IPS-20b (cell line): ENCODE data around the gene NEU4.
"Not testable (repeated sequence)": the region's sequence is repeated elsewhere in the genome, so short reads cannot be mapped to it uniquely, and the experiment has no call there.

Experiments
- H3K27ac ChIP-seq: one replicate; pipeline ENCODE4 v1.5.1; 2013; ENCODE audit warnings: low read length
- H3K27me3 ChIP-seq: 2 replicates; pipeline ENCODE4 v1.6.1; 2013; ENCODE audit warnings: mild to moderate bottlenecking, low read length, inconsistent platforms; ENCODE audit not compliant: insufficient read depth
- H3K36me3 ChIP-seq: 2 replicates; pipeline ENCODE4 v1.6.1; 2013; ENCODE audit warnings: low read depth, mild to moderate bottlenecking, inconsistent platforms, low read length, moderate library complexity; ENCODE audit not compliant: insufficient read depth
- H3K4me1 ChIP-seq: 2 replicates; pipeline ENCODE4 v1.6.1; 2013; ENCODE audit warnings: mild to moderate bottlenecking, control low read depth, inconsistent platforms, low read length, moderate library complexity; ENCODE audit not compliant: insufficient read depth
- H3K4me3 ChIP-seq: 2 replicates; pipeline ENCODE4 v1.5.1; 2013; ENCODE audit warnings: mild to moderate bottlenecking, low read length, inconsistent platforms
- H3K9ac ChIP-seq: 2 replicates; pipeline ENCODE4 v1.6.1; 2013; ENCODE audit warnings: low read depth, mild to moderate bottlenecking, inconsistent platforms, low read length, moderate library complexity
- H3K9me3 ChIP-seq: 2 replicates; pipeline ENCODE4 v1.6.1; 2013; ENCODE audit warnings: mild to moderate bottlenecking, low read depth, low read length, inconsistent platforms; ENCODE audit not compliant: insufficient read depth

Gene NEU4

DNA sequence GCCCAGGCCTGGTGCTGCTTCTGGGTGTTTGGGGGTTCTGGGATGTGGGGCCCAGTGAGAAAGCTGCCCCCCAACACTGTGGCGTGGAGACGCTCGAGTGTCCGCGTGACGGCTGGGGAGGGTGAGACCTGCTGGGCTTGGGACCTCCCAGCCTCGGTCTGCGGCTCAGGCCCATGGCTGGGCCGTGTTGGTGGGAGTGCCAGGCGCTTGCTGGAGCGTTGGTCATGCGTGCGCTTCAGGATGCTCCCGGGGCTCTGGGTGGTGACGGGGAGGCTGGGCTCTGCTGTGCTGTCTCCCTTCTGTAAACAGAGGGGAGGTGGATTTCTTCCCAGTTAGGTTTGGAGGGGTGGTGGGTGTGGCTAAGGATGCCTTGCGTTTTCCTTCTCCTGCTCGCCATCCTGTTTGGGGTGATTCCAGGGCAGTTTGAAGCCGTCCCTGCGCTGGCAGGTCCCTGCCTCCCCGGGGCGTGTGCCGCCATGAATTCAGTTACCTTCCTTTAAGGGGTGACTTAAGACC, 31.8 kb upstream of the NEU4 start:
- Histone ChIP-seq H3K9me3 (peaks cover 17% of the 10 kb centered on the region), H3K4me1 (peaks cover 8% of the 10 kb centered on the region), H3K4me3 (no peak overlapping the region), H3K27me3 (no peaks in the 10 kb centered on the region), H3K27ac (no peak overlapping the region), H3K9ac (no peak overlapping the region), H3K36me3 (no peaks in the 10 kb centered on the region)

DNA sequence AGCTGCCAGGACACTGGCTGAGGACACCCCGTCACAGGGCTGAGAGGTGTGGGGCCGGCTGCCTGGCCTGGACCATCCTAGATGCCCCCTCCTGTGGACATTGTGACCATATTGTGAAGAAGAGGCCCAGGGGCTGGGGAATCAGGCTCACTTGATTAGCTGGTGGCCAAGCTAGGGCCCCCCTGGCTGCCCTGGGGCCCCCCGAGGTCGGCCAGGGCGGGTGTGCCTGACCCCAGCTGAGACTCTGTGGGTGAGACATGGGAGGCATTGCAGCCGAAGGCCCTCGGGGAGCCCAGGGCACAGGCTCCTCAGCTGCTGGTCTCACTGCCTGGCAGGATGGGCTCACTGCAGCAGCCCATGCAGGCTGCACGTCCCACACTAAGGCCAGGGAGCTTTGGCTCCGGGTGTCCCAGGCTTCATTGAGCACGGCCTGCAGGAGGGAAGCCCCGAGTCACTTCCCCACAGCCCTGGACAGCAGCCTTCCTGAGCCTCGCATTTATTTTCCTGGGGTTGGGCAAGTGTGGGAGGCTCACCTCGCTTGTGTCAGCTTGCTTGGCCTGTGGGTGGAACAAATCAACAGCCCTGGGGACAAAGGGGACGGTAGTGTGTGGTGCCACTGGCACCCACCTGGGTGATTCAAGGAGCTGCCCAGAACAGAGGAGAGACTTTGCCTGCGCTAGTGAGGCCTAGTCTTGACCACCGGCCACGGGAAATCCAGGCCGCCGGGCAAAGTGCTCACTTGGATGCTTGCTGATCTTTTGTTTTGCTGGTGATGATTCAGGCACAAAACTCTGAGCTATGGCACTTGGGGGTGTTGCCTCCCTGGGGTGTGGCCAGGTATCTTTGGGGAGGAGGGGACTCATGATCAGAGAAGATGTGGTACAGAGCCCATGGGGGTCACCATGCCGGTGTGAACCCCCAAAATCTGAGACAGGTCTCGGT, 31.0 kb upstream of the NEU4 start:
- Histone ChIP-seq H3K9ac (no peak overlapping the region), H3K27me3 (no peaks in the 10 kb centered on the region), H3K9me3 (peaks cover 24% of the 10 kb centered on the region), H3K27ac (no peak overlapping the region), H3K4me3 (no peak overlapping the region), H3K4me1 (peaks cover 8% of the 10 kb centered on the region), H3K36me3 (no peaks in the 10 kb centered on the region)

DNA sequence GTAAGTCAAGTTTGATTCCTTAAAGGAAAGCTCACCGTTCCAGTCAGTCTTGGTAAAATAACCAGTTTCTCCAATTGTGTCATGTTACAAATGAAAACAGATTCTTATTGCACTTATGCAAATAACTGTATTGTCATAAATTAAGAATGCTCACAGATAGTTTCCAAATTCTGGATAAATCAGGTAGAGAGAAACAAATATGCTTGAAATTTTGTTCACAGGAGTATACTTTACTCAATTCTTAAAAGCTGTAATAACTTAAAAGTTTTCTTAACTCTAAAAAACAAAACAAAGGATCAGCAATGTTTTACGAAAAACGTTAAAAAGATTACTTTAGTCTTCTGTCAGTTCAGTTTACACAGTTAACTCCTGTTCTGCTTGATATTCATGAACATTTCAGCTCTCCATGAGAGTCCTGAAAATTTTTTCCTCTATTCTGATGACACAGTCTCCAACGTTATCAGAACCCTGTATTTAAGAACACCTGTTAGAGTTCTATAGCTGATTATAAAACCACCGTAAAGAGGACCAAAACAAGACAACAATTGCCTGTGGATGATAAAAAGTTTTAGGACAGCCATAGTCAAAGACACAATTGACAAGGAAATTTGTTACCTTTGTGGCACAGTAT, 27.9 kb upstream of the NEU4 start:
- H3K4me1 ChIP-seq: peaks cover 8% of the 10 kb centered on the region
- no peaks in the 10 kb centered on the region for H3K27me3 ChIP-seq
- H3K36me3 ChIP-seq: no peaks in the 10 kb centered on the region
- H3K27ac ChIP-seq: no peak overlapping the region
- H3K4me3 ChIP-seq: no peak overlapping the region
- H3K9ac ChIP-seq: no peak overlapping the region
- peaks cover 28% of the 10 kb centered on the region for H3K9me3 ChIP-seq

DNA sequence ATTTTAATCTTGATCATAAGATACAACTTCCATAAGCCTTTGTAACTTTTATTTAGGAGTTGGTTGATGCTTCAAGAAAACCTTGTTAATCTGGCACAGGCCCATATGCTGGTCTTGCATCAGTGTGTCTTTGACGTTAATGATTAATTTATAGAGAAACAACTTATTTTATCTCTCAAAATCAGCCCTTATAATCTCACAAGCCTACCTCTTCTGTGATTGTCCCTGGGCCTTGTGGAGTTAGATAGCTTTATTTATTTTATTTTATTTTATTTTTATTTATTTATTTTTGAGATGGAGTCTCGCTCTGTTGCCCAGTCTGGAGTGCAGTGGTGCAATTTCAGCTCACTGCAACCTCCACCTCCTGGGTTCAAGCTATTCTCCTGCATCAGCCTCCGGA, 26.9 kb upstream of the NEU4 start:
- not testable (repeated sequence) for H3K4me1 ChIP-seq, H3K27me3 ChIP-seq
- H3K9me3 ChIP-seq: peaks cover 28% of the 10 kb centered on the region

DNA sequence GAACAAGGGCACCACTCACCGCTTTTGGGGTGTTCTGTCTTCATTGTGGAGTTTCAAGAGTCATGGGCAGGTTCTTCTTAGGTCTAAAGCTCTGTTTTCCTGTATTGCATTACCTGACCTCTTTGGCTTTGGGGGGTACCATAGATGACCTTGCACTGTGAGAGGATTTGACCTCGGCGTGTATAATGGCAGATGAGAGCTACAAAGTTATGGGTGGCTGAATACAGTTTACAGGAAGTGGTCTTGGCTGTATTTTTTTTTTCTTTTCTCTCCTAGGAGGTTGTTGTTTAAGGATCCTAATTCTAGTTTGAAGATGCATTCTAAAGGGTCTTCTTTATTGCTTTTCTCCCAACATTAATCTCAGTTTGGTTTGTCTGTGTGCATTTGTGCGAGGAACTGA, 20.9 kb upstream of the NEU4 start:
- Histone ChIP-seq H3K9me3 (peaks cover 13% of the 10 kb centered on the region), H3K4me1 (no peaks in the 10 kb centered on the region), H3K9ac (no peak overlapping the region), H3K4me3 (no peak overlapping the region), H3K36me3 (no peaks in the 10 kb centered on the region), H3K27ac (no peak overlapping the region), H3K27me3 (no peaks in the 10 kb centered on the region)

More for the DNA sequence above, 26.9 kb upstream of the NEU4 start:
- not testable (repeated sequence) for H3K27ac ChIP-seq, H3K9ac ChIP-seq, H3K36me3 ChIP-seq, H3K4me3 ChIP-seq

DNA sequence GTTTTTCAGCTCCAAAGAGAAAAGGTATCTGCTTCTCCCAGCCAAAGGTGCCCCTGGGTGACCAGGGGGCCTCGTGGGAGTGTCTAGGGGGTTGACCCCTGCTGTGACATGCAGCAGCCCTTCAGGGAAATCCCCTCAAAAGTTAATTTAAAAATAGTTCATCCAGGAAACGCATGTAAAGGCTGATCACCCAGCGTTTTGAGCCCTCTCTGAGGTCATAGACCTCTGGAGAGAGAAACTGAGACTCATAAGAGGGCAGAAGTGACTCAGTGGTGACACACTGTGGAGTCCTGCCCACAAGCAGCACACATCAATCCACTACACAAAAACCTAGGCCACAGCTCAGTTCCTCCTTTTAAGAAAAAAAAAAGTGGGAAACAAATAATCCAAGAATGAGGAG, 20.4 kb upstream of the NEU4 start:
- no peak overlapping the region for H3K9ac ChIP-seq
- no peak overlapping the region for H3K27ac ChIP-seq
- no peak overlapping the region for H3K4me3 ChIP-seq
- peaks cover 11% of the 10 kb centered on the region for H3K9me3 ChIP-seq
- no peaks in the 10 kb centered on the region for H3K27me3 ChIP-seq
- H3K36me3 ChIP-seq: no peaks in the 10 kb centered on the region
- H3K4me1 ChIP-seq: no peaks in the 10 kb centered on the region

DNA sequence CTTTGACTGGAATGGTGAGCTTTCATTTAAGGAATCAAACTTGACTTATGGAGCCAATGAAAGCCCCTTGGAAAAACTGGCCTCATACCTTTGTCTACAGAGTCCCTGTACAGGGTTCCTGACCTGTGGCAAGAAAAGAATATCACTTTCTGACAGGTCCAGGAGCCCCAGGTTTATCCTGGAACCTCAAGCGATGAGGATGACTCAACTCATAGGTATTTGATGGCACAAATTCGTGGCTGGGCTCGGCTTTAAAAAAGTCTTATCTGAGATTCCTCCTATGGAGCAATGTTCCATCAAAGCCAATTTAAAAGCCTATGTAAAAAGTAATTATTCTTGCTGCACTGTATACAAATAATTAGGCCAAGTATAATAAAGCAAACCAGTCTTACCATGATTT, 17.6 kb upstream of the NEU4 start:
- H3K4me1 ChIP-seq, H3K27ac ChIP-seq, H3K27me3 ChIP-seq, H3K9ac ChIP-seq, H3K4me3 ChIP-seq, H3K36me3 ChIP-seq: not testable (repeated sequence)
- H3K9me3 ChIP-seq: peaks cover 11% of the 10 kb centered on the region

DNA sequence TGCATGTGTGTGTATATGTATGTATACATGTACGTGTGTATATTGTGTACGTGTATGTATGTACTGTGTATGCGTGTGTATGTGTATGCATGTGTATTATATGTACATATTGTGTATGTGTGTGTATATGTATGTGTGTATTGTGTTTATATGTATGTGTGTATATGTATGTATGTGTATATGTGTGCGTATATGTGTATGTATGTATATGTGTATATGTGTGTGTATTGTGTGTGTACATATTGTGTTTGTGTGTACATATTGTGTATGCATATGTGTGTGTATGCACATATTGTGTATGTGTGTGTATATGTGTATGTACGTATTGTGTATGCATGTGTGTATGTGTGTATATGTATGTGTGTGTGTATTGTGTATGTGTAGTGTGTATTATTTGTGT, 15.6 kb upstream of the NEU4 start:
- H3K27me3 ChIP-seq: no peaks in the 10 kb centered on the region
- peaks cover 11% of the 10 kb centered on the region for H3K9me3 ChIP-seq
- H3K9ac ChIP-seq: no peak overlapping the region
- H3K4me3 ChIP-seq: no peak overlapping the region
- no peaks in the 10 kb centered on the region for H3K36me3 ChIP-seq
- no peak overlapping the region for H3K27ac ChIP-seq
- H3K4me1 ChIP-seq: no peaks in the 10 kb centered on the region

DNA sequence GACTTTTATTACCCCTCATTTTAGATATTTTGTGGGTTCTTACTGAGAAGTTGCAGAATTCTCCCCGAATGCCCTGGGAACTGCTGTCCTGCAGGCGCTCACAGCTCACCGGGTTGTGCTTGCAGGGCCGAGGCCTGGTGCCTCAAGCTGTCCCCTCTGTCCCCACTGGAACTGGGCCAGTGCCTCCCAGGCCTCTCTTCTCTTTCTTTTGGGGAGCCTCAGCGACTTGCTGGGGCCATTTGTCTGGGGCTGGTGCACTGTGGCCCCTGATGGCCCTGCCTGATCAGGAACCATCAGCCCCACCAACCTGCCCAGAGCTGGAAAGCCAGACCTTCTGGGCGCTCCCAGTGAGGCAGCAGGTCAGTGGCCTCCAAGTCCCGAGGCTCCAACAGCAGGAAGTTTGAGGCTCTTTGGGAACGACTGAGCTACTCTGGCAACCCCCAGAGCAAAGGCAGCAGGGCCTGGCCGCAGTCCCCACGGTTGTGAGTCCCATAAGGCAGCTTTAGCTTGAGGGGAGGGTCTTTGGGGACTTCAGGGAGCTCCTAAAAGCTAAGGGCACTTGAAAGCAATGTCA, 14.7 kb upstream of the NEU4 start:
- no peak overlapping the region for H3K9ac ChIP-seq
- H3K4me1 ChIP-seq: no peaks in the 10 kb centered on the region
- no peak overlapping the region for H3K27ac ChIP-seq
- H3K4me3 ChIP-seq: no peak overlapping the region
- H3K36me3 ChIP-seq: no peaks in the 10 kb centered on the region
- no peaks in the 10 kb centered on the region for H3K27me3 ChIP-seq
- peaks cover 7% of the 10 kb centered on the region for H3K9me3 ChIP-seq

DNA sequence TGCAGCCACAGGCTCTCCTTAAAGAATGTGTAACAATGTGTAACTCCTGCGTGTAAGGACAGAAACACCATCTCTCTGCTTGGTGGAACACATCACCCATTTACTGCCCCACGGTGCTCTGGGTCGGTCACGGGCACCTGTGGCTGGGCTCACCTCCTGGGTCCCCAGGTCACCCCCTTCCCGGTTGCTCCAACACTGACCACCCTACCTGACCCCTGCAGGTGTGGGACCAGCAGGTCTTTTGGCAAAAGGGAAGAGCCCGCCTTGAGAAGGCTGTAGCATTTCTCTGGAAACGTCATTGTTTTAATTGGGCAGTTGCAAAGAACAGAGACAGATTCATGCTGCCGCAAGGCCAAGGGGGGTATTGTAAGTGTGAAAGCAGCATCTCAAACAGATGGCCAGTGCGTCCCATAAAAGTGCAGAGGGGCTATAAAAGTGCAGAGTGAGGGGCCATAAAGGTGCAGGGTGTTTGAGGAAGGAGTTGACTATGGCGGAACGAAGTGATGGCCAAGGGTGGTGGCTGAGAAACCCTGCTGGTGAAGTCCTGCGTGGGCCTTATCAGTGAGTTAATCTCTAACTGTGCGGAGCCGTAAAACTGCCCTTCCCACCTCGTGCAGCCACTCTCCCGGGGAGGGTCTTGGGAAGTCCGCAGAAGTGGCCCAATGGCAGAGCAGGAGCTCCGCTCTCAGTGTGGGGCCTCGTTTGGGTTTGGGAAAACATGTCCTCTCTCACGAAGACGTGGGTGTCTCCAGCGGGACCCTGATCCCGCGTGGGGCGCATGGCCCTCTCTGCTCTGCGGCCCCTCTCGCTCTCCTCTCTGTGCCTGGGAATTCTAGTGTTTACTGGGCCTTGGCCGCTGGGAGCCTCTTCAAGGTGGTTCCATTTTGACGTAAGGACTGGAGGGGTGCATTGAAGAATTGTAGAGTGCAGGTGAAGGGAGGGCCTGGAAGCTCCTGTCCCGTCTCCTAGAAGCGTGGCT, 13.7 kb upstream of the NEU4 start:
- Histone ChIP-seq H3K9ac (no peak overlapping the region), H3K27ac (no peak overlapping the region), H3K4me3 (no peak overlapping the region), H3K9me3 (peaks cover 7% of the 10 kb centered on the region), H3K36me3 (no peaks in the 10 kb centered on the region), H3K27me3 (no peaks in the 10 kb centered on the region), H3K4me1 (no peaks in the 10 kb centered on the region)

DNA sequence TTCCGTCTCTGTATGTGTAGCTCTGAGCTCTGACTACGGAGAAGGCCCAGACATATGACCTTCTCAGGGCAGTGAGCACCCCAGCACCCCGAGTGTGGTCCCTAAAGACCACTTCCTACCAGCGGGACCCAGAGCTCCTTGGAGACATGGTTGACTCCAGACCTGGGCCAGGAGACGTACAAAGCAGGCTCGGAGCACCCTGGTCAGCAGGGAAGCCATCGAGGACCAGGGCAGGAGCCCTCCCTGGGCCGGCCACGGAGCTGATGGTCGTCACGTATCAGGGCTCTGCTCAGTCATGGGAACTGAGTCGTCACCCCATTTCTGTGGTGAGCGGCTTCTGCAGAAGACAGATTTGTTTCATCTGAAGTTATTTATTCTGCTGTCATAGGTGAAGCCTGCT, 12.8 kb upstream of the NEU4 start:
- Histone ChIP-seq H3K4me3 (no peak overlapping the region), H3K36me3 (no peaks in the 10 kb centered on the region), H3K27ac (no peak overlapping the region), H3K9ac (no peak overlapping the region), H3K9me3 (peaks cover 1% of the 10 kb centered on the region), H3K4me1 (no peaks in the 10 kb centered on the region), H3K27me3 (no peaks in the 10 kb centered on the region)
